DND-41 (cell line): ENCODE measurements around the gene TMEM135.

ENCODE experiments used
- ATAC-seq: fragments of 200-7000 bp; cut with Tn5 transposase; 3 replicates; pipeline ENCODE4 v1.9.1; 2021; ENCODE audit warnings: low read depth; ENCODE audit not compliant: insufficient read depth
- DNase-seq: peaks from one replicate; pipeline ENCODE4 v3.0.0-alpha.2; 2020
- H2AFZ ChIP-seq: 2 replicates; pipeline ENCODE4 v1.6.0; 2012; ENCODE audit warnings: low read depth, low read length
- H3K27ac ChIP-seq: 2 replicates; pipeline ENCODE4 v1.5.1; 2012; ENCODE audit warnings: low read length, inconsistent platforms
- H3K27me3 ChIP-seq: fragments of 200-600 bp; sonication (generic); 2 replicates; pipeline ENCODE4 v1.6.0; 2012; ENCODE audit warnings: low read length, mild to moderate bottlenecking, inconsistent platforms; ENCODE audit not compliant: insufficient read depth, poor library complexity
- H3K36me3 ChIP-seq: 2 replicates; pipeline ENCODE4 v1.5.1; 2012; ENCODE audit warnings: low read length, inconsistent platforms; ENCODE audit not compliant: insufficient read depth
- H3K4me1 ChIP-seq: 2 replicates; pipeline ENCODE4 v1.5.1; 2012; ENCODE audit warnings: mild to moderate bottlenecking, low read length; ENCODE audit not compliant: insufficient read depth
- H3K4me2 ChIP-seq: 2 replicates; pipeline ENCODE4 v1.6.0; 2012; ENCODE audit warnings: mild to moderate bottlenecking, moderate library complexity, low read length, inconsistent platforms; ENCODE audit not compliant: insufficient read depth
- H3K4me3 ChIP-seq, 2 experiments: fragments of 200-600 bp in 1 of 2; shearing (Covaris generic) in 1 of 2; 2 replicates each; pipeline ENCODE4 v1.5.1; 2012 to 2016; ENCODE audit warnings: inconsistent platforms in 2 of 2, low read length in 2 of 2, mild to moderate bottlenecking in 2 of 2, low read depth in 1 of 2, moderate library complexity in 1 of 2
- H3K79me2 ChIP-seq: 2 replicates; pipeline ENCODE4 v1.6.0; 2012; ENCODE audit warnings: low read length, inconsistent platforms; ENCODE audit not compliant: insufficient read depth
- H3K9ac ChIP-seq: 2 replicates; pipeline ENCODE4 v1.6.0; 2012; ENCODE audit warnings: low read depth, mild to moderate bottlenecking, inconsistent platforms, low read length, moderate library complexity
- H3K9me3 ChIP-seq: 2 replicates; pipeline ENCODE4 v1.5.1; 2012; ENCODE audit warnings: low read length, moderate library complexity, mild to moderate bottlenecking, inconsistent platforms; ENCODE audit not compliant: insufficient read depth, severe bottlenecking
- H4K20me1 ChIP-seq: 2 replicates; pipeline ENCODE4 v1.6.0; 2012; ENCODE audit warnings: low read length; ENCODE audit not compliant: insufficient read depth
- EZH2 ChIP-seq: IDR thresholded peaks from 3 replicates; pipeline ENCODE4 v1.6.1; 2012; ENCODE audit warnings: borderline replicate concordance, low read depth, mild to moderate bottlenecking, moderate library complexity, low read length, inconsistent platforms; ENCODE audit not compliant: severe bottlenecking
- TF ChIP-seq, protein P1 (sequence below): IDR thresholded peaks from 2 replicates; pipeline ENCODE4 v1.5.1; 2012; ENCODE audit warnings: borderline replicate concordance, low read length, moderate library complexity, mild to moderate bottlenecking; ENCODE audit not compliant: poor library complexity, severe bottlenecking; ENCODE audit errors: extremely low read depth

The TMEM135 gene

GRCh38 chr11:87353771-87354345, 316.1 kb downstream of the TMEM135 start:
- Histone ChIP-seq H3K9me3 (no peaks in the 10 kb centered on the region), H3K4me2 (no peak overlapping the region), H3K9ac (no peak overlapping the region), H4K20me1 (no peaks in the 10 kb centered on the region), H2AFZ (no peak overlapping the region), H3K79me2 (no peaks in the 10 kb centered on the region), H3K4me1 (peaks cover 7% of the 10 kb centered on the region), H3K36me3 (no peaks in the 10 kb centered on the region), H3K4me3 (no peak overlapping the region), H3K27ac (no peak overlapping the region), H3K27me3 (peaks cover 10% of the 10 kb centered on the region)
- no peak for ATAC-seq
- no peak for TF ChIP-seq EZH2
- TF ChIP-seq, protein P1, sequence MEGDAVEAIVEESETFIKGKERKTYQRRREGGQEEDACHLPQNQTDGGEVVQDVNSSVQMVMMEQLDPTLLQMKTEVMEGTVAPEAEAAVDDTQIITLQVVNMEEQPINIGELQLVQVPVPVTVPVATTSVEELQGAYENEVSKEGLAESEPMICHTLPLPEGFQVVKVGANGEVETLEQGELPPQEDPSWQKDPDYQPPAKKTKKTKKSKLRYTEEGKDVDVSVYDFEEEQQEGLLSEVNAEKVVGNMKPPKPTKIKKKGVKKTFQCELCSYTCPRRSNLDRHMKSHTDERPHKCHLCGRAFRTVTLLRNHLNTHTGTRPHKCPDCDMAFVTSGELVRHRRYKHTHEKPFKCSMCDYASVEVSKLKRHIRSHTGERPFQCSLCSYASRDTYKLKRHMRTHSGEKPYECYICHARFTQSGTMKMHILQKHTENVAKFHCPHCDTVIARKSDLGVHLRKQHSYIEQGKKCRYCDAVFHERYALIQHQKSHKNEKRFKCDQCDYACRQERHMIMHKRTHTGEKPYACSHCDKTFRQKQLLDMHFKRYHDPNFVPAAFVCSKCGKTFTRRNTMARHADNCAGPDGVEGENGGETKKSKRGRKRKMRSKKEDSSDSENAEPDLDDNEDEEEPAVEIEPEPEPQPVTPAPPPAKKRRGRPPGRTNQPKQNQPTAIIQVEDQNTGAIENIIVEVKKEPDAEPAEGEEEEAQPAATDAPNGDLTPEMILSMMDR, result no peak
- no peak for DNase-seq

DNA sequence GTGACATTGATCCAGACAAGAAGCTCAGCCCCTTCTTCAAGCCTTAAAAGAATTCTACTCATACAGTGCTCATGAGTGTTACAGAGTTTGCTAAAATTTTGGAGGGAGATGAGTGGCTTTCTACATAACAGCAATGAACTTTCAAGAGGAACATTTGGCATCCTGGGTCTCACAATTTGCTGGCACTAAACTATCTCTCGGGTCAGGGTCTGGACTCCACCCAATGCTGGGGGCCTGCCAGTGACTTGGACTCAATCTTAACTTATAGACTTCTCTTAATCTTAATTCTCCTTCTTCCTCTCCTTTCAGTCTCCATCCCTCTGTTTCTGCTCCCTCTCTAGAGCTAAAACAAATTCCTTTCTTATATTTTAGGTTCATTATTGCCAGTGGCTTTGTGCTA, 317.9 kb downstream of the TMEM135 start:
- Histone ChIP-seq H3K27ac (no peak overlapping the region), H3K9me3 (no peaks in the 10 kb centered on the region), H3K36me3 (no peaks in the 10 kb centered on the region), H3K4me2 (no peak overlapping the region), H3K4me3 (no peak overlapping the region), H4K20me1 (no peaks in the 10 kb centered on the region), H3K27me3 (peaks cover 10% of the 10 kb centered on the region), H3K4me1 (peaks cover 7% of the 10 kb centered on the region), H3K79me2 (no peaks in the 10 kb centered on the region), H2AFZ (no peak overlapping the region), H3K9ac (no peak overlapping the region)
- no peak for TF ChIP-seq EZH2
- ATAC-seq, result no peak
- DNase-seq, result no peak

DNA sequence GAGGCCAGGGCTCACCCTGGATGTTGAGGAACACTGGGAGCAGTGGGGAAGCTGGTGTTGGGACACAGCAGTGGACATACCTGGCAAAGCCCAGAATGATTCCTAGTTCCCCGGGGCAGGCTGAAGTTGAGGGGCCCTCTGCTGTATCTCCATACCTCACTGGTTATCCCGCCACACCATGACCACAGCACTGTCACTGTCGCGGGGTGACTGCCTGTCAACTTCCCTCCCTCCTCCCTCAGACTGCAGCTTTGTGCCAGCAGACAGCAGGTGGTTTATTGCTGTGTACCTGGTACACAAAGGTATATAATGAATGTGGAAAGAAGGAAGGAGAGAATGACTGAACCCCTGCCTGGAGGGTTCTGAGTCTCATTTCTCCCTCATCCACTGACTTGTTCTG, 318.7 kb downstream of the TMEM135 start:
- no peaks in the 10 kb centered on the region for H4K20me1 ChIP-seq
- no peaks in the 10 kb centered on the region for H3K79me2 ChIP-seq
- no peak overlapping the region for H2AFZ ChIP-seq
- no peak overlapping the region for H3K4me2 ChIP-seq
- H3K27ac ChIP-seq, result no peak overlapping the region
- H3K36me3 ChIP-seq, result no peaks in the 10 kb centered on the region
- no peak for TF ChIP-seq EZH2
- TF ChIP-seq, protein P1, result no peak
- peaks cover 7% of the 10 kb centered on the region for H3K4me1 ChIP-seq
- ATAC-seq (no peak), DNase-seq (no peak)
- H3K9ac ChIP-seq, result no peak overlapping the region
- no peaks in the 10 kb centered on the region for H3K9me3 ChIP-seq
- peaks cover 10% of the 10 kb centered on the region for H3K27me3 ChIP-seq
- no peak overlapping the region for H3K4me3 ChIP-seq

DNA sequence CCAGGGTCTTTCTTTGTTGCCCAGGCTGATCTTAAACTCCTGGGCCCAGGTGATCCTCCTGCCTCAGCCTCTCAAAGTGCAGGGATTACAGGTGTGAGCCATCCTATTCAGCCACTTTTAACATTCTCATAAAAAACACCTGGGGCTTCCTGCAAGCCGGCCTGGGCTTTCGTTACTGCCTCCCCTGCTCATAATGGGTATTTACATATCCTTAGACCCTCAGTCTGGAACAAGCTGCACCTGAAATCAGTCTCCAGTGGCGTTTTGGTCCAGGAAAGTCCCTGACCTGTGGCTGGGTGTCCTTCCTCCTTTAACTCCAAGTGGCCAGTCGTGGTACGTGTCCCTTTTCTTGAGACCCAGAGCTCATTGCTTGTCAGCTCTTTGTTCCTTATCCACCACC, 320.7 kb downstream of the TMEM135 start:
- DNase-seq (no peak), ATAC-seq (no peak)
- Histone ChIP-seq H3K4me3 (no peak overlapping the region), H3K79me2 (no peaks in the 10 kb centered on the region), H3K27me3 (peaks cover 3% of the 10 kb centered on the region), H3K36me3 (no peaks in the 10 kb centered on the region), H3K4me2 (no peak overlapping the region), H3K4me1 (no peaks in the 10 kb centered on the region), H4K20me1 (no peaks in the 10 kb centered on the region), H3K9ac (no peak overlapping the region), H2AFZ (no peak overlapping the region), H3K9me3 (no peaks in the 10 kb centered on the region), H3K27ac (no peak overlapping the region)
- TF ChIP-seq, protein P1, result no peak
- no peak for TF ChIP-seq EZH2
